ENCODE measurements around the gene SNX3. TPM values are rescaled to one million over a fixed set of nuclear protein-coding genes. Genes with fewer than 3 reads are reported as not detected.
"Not testable (repeated sequence)": the region's sequence is repeated elsewhere in the genome, so short reads cannot be mapped to it uniquely, and the experiment has no call there.

Gene SNX3
- total RNA-seq, 4 donors from 2014 or later, result 80.9 to 97.4 (median 96.6) TPM

DNA sequence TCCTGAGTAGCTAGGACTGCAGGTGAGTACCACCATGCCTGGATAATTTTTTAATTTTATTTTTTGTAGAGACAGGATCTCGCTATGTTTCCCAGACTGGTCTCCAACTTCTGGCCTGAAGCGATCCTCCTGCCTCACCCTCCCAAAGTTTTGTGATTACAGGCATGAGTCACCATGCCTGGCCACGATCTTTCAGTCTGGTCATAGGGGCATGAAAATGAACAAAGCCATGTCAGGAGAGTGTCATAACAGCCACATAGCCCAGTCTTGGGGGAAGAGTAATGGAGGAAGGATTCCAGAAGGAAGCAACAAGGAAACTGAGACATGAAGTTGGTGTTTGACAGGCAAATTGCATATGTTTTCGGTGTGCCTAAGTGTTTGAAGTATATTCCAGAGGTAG is 17.0 kb upstream of the SNX3 start:
- no peak overlapping the region for H3K27ac ChIP-seq
- DNase-seq (ENCODE audit: low spot score in 2 of 2), result no peak
- no peaks in the 10 kb centered on the region for H3K27me3 ChIP-seq
- WGBS, result 92% methylated on average over 4 of the region's 4 CpGs
- H3K36me3 ChIP-seq, result no peaks in the 10 kb centered on the region
- H3K4me1 ChIP-seq, result no peaks in the 10 kb centered on the region
- no peak for TF ChIP-seq POLR2A (IDR thresholded peaks at IDR 0.05)
- TF ChIP-seq POLR2AphosphoS5 (IDR thresholded peaks at IDR 0.05), result no peak
- TF ChIP-seq EP300 (IDR thresholded peaks at IDR 0.05), result no peak
- TF ChIP-seq CTCF (IDR thresholded peaks at IDR 0.05), result no peak
- no peaks in the 10 kb centered on the region for H3K9me3 ChIP-seq
- no peak overlapping the region for H3K4me3 ChIP-seq

DNA sequence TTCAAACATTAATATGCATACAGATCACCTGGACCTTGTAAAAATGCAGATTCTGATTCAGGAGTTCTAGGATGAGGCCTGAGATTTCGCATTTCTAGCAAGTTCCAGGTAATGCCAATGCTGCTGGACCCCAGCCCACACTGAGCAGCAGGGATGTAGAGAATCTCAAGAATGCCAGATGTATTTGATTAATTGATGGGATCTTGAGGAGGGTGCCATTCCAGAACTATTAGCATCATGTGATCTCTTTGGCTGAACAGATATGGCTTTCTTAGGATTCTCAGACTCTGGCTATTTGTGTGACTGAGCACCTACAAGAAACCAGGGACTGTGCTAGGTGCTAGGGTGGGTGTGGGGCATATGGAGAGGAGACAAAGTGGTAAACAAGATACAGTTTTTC is 16.5 kb upstream of the SNX3 start:
- H3K4me3 ChIP-seq, result no peak overlapping the region
- DNase-seq (ENCODE audit: low spot score in 2 of 2), result no peak
- TF ChIP-seq CTCF (IDR thresholded peaks at IDR 0.05) (no peak), POLR2A (IDR thresholded peaks at IDR 0.05) (no peak), EP300 (IDR thresholded peaks at IDR 0.05) (no peak), POLR2AphosphoS5 (IDR thresholded peaks at IDR 0.05) (no peak)
- H3K36me3 ChIP-seq, result no peaks in the 10 kb centered on the region
- no peaks in the 10 kb centered on the region for H3K27me3 ChIP-seq
- H3K9me3 ChIP-seq, result no peaks in the 10 kb centered on the region
- H3K4me1 ChIP-seq, result no peaks in the 10 kb centered on the region
- WGBS, result 100% methylated on average over 1 of the region's 1 CpG
- H3K27ac ChIP-seq, result no peak overlapping the region

- Histone ChIP-seq H3K27me3 (no peaks in the 10 kb centered on the region), H3K4me3 (no peak overlapping the region), H3K4me1 (no peaks in the 10 kb centered on the region), H3K36me3 (no peaks in the 10 kb centered on the region), H3K9me3 (no peaks in the 10 kb centered on the region), H3K27ac (no peak overlapping the region)
- WGBS, result 71% methylated on average over 2 of the region's 2 CpGs
- TF ChIP-seq CTCF (IDR thresholded peaks at IDR 0.05) (no peak), POLR2AphosphoS5 (IDR thresholded peaks at IDR 0.05) (no peak), EP300 (IDR thresholded peaks at IDR 0.05) (no peak), POLR2A (IDR thresholded peaks at IDR 0.05) (no peak)
- no peak for DNase-seq (ENCODE audit: low spot score in 2 of 2)
Observed at GRCh38 chr6:108275976-108276375, 15.1 kb upstream of the SNX3 start.

GRCh38 chr6:108274546-108274945 is 13.7 kb upstream of the SNX3 start:
- Histone ChIP-seq H3K9me3 (no peaks in the 10 kb centered on the region), H3K27me3 (no peaks in the 10 kb centered on the region), H3K4me3 (no peak overlapping the region), H3K36me3 (no peaks in the 10 kb centered on the region), H3K27ac (no peak overlapping the region), H3K4me1 (no peaks in the 10 kb centered on the region)
- 85% methylated on average over 2 of the region's 2 CpGs for WGBS
- DNase-seq (ENCODE audit: low spot score in 2 of 2), result no peak
- no peak for TF ChIP-seq EP300 (IDR thresholded peaks at IDR 0.05)
- TF ChIP-seq POLR2AphosphoS5 (IDR thresholded peaks at IDR 0.05), result no peak
- no peak for TF ChIP-seq POLR2A (IDR thresholded peaks at IDR 0.05)
- TF ChIP-seq CTCF (IDR thresholded peaks at IDR 0.05), result no peak

GRCh38 chr6:108269955-108270354 is 9.1 kb upstream of the SNX3 start:
- not testable (repeated sequence) for H3K4me1 ChIP-seq; DNase-seq (ENCODE audit: low spot score in 2 of 2); H3K4me3 ChIP-seq; H3K27me3 ChIP-seq; H3K27ac ChIP-seq; H3K36me3 ChIP-seq; H3K9me3 ChIP-seq
- WGBS, result no CpG with 5 or more reads among the region's 31 CpGs

DNA sequence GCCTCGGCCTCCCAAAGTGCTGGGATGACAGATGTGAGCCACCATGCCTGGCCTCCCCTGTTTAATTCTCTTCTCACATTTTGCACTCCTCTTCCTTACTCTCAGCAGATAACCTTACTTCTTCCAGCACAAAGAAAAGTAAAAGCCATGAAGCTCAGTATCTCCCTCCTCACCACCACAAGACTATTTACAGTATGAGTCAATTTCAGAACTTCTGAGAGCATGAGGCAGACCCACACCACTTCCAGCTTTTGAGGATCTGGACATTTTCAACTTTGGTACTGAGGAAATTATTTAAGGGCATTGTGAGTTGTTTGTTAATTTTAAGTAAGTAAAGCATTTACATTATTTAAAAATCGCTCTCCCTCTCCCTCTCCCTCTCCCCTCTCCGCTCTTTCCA is 8.0 kb upstream of the SNX3 start:
- Histone ChIP-seq H3K27me3 (no peaks in the 10 kb centered on the region), H3K27ac (no peak overlapping the region), H3K4me3 (no peak overlapping the region), H3K36me3 (no peaks in the 10 kb centered on the region), H3K9me3 (no peaks in the 10 kb centered on the region), H3K4me1 (no peaks in the 10 kb centered on the region)
- no peak for DNase-seq (ENCODE audit: low spot score in 2 of 2)
- WGBS, result 95% methylated on average over 3 of the region's 3 CpGs
- TF ChIP-seq POLR2A (IDR thresholded peaks at IDR 0.05), result no peak
- TF ChIP-seq CTCF (IDR thresholded peaks at IDR 0.05), result no peak
- no peak for TF ChIP-seq POLR2AphosphoS5 (IDR thresholded peaks at IDR 0.05)
- no peak for TF ChIP-seq EP300 (IDR thresholded peaks at IDR 0.05)

Data from suprapubic skin (tissue), 4 donors.